Activated CD8-positive, alpha-beta memory T cell treated with anti-CD3 and anti-CD28 coated beads, Interleukin-2, amount 10 ng/mL, durations not matched to agents 7 days and 5 days (primary cell): Measurements from ENCODE around the gene EIF3D. TPM values are rescaled to one million over a fixed set of nuclear protein-coding genes. Genes with fewer than 3 reads are reported as not detected.
A peak's percentile ranks its signal among the peaks of the same experiment; 100 is the strongest.

ENCODE experiments used
- ATAC-seq: fragments of 150-1000 bp; cut with Tn5 transposase; one replicate; pipeline ENCODE4 v1.10.0; 2021; ENCODE audit warnings: moderate library complexity
- CTCF ChIA-PET: fragments of 350-600 bp; sonication (Branson Sonifier 250); formaldehyde crosslinking; loops from one replicate; lab custom pipeline; 2021; ENCODE audit warnings: antibody characterized with exemption; lab: Charles Lee
- DNase-seq: peaks from one replicate; pipeline ENCODE4 v3.0.0-alpha.2; 2020
- H3K27ac Mint-ChIP-seq: one replicate; pipeline ENCODE4 v1.8.0; 2021; ENCODE audit warnings: mild to moderate bottlenecking, mixed read lengths
- H3K27me3 Mint-ChIP-seq: one replicate; pipeline ENCODE4 v1.8.0; 2021; ENCODE audit warnings: mixed read lengths
- H3K36me3 Mint-ChIP-seq: one replicate; pipeline ENCODE4 v1.8.0; 2021; ENCODE audit warnings: mild to moderate bottlenecking, mixed read lengths
- H3K4me1 Mint-ChIP-seq: one replicate; pipeline ENCODE4 v1.8.0; 2021; ENCODE audit warnings: mixed read lengths
- H3K4me3 Mint-ChIP-seq: one replicate; pipeline ENCODE4 v1.8.0; 2021; ENCODE audit warnings: mild to moderate bottlenecking, moderate library complexity, mixed read lengths
- H3K9me3 Mint-ChIP-seq: one replicate; pipeline ENCODE4 v1.8.0; 2022; ENCODE audit warnings: low read depth, mixed read lengths
- total RNA-seq, 2 experiments: library from RNA; stranded (reverse); gene quantifications; one replicate each; pipeline ENCODE4 v1.2.3, GENCODE V29; 2021

The EIF3D gene
- total RNA-seq, 2 experiments from 2014 or later = 205 to 232 TPM

DNA sequence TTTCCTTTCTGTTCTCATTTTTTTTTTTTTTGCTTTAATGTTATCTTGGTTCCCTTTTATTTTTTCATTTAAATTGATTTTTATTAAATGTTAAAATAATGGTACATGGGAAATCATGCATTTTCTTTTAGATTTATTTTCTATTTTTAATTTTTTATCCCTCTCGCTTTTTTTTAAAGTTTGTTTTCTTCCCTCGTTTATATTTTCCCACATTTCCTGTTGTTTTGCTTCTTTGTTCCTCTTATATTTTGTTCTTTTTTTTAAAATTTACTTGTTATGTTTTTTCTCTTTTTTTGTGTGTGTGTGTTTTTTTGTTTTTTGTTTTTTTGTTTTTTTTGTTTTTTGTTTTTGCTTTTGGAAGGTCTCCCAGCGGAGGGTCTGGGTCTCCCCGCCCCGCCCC is 34.9 kb upstream of the EIF3D start:
- CTCF ChIA-PET = no interaction called here

GRCh38 chr22:36563444-36563843 is 34.5 kb upstream of the EIF3D start:
- no peaks in the 10 kb centered on the region for H3K9me3 Mint-ChIP-seq
- CTCF ChIA-PET = no interaction called here
- no peak overlapping the region for H3K27ac Mint-ChIP-seq
- DNase-seq (no peak), ATAC-seq (no peak)
- H3K4me3 Mint-ChIP-seq = no peak overlapping the region
- H3K27me3 Mint-ChIP-seq = peaks cover 44% of the 10 kb centered on the region
- no peaks in the 10 kb centered on the region for H3K36me3 Mint-ChIP-seq
- H3K4me1 Mint-ChIP-seq = no peaks in the 10 kb centered on the region

More for the DNA sequence above, 34.9 kb upstream of the EIF3D start:
- no peaks in the 10 kb centered on the region for H3K4me1 Mint-ChIP-seq
- H3K27ac Mint-ChIP-seq = no peak overlapping the region
- no peaks in the 10 kb centered on the region for H3K36me3 Mint-ChIP-seq
- ATAC-seq (no peak), DNase-seq (no peak)
- no peaks in the 10 kb centered on the region for H3K9me3 Mint-ChIP-seq
- H3K27me3 Mint-ChIP-seq = peaks cover 44% of the 10 kb centered on the region
- no peak overlapping the region for H3K4me3 Mint-ChIP-seq

DNA sequence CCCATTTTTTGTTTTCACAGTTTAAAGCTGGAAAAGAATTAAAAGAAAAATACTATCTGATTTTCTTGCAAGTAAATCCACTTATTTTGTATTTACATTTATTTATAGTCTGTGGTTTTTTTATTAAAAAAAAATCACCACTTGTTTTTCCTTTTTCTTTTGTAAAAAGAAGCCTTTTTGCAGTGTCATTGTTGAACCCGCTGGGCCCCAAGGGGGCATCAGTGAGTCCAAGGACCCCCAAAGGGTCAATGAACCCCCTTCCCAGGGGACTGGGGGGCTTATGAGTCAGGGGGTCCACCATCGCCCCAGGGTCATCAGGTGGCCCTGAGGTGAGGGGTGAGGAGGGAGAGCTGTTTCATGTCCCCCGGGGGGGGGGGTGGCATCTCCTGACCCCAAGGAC is 34.0 kb upstream of the EIF3D start:
- no peaks in the 10 kb centered on the region for H3K4me1 Mint-ChIP-seq
- H3K27me3 Mint-ChIP-seq = peaks cover 43% of the 10 kb centered on the region
- no peak overlapping the region for H3K4me3 Mint-ChIP-seq
- no peak for ATAC-seq
- CTCF ChIA-PET = no interaction called here
- no peak for DNase-seq
- H3K9me3 Mint-ChIP-seq = no peaks in the 10 kb centered on the region
- H3K36me3 Mint-ChIP-seq = no peaks in the 10 kb centered on the region
- no peak overlapping the region for H3K27ac Mint-ChIP-seq

- Mint-ChIP-seq H3K9me3 (no peaks in the 10 kb centered on the region), H3K4me3 (no peak overlapping the region), H3K36me3 (no peaks in the 10 kb centered on the region), H3K4me1 (no peaks in the 10 kb centered on the region), H3K27me3 (peaks cover 41% of the 10 kb centered on the region), H3K27ac (no peak overlapping the region)
- DNase-seq (no peak), ATAC-seq (no peak)
- CTCF ChIA-PET = no interaction called here
Observed at GRCh38 chr22:36562261-36562835, 33.4 kb upstream of the EIF3D start.

GRCh38 chr22:36561291-36561811 is 32.4 kb upstream of the EIF3D start:
- CTCF ChIA-PET = interaction anchor here (1.3 kb wide), 1 partner anchor 14 kb away, joined by 3 read pairs; no protein-coding TSS in a partner anchor
- Mint-ChIP-seq H3K4me3 (no peak overlapping the region), H3K9me3 (no peaks in the 10 kb centered on the region), H3K27ac (no peak overlapping the region), H3K36me3 (no peaks in the 10 kb centered on the region), H3K4me1 (no peaks in the 10 kb centered on the region), H3K27me3 (peaks cover 35% of the 10 kb centered on the region)
- DNase-seq (no peak), ATAC-seq (no peak)

DNA sequence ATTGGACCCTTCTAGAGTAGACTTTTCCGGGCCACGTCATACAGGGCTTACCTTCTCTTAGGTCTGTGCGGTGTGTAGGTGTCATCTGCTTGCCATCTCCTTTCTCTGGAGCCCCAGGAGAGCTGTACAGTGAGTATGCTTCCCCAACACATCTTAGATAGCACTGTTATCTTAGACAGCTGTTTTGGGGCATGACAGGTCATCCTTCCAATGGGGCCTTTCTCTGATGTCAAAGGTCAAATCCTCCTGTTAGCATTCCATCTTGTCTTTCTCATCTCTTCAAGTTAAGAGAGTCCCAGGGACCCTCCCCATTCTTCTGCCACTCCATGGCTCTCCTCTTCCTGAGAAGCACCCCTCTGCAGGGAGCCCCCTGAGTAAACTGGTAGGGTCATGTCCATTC is 31.0 kb upstream of the EIF3D start:
- no peak for ATAC-seq
- Mint-ChIP-seq H3K9me3 (no peaks in the 10 kb centered on the region), H3K4me1 (no peaks in the 10 kb centered on the region), H3K27ac (no peak overlapping the region), H3K4me3 (no peak overlapping the region), H3K27me3 (peaks cover 24% of the 10 kb centered on the region), H3K36me3 (no peaks in the 10 kb centered on the region)
- CTCF ChIA-PET = no interaction called here
- DNase-seq = no peak

DNA sequence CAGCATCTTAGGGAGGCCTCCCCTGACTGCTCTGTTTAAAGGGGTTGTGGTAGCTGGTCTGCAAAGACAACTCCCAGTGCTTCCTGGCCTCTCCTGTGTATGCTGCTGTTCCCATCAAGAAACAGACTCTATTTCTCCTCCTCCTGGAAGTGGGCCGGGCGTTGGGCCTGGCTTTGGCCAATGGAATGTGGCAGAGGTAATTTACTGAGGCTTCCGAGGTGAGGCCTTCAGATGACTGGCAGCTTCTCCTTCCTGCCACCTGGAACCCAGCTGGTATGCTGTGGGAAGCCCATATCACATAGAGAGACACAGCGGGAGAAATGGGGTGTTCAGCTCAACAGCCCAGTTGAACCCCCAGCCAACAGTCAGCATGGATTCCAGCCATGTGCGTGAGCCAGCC is 25.1 kb upstream of the EIF3D start:
- Mint-ChIP-seq H3K9me3 (no peaks in the 10 kb centered on the region), H3K36me3 (no peaks in the 10 kb centered on the region), H3K27me3 (peaks cover 23% of the 10 kb centered on the region), H3K4me1 (peaks cover 2% of the 10 kb centered on the region), H3K4me3 (no peak overlapping the region), H3K27ac (no peak overlapping the region)
- ATAC-seq (no peak), DNase-seq (no peak)
- CTCF ChIA-PET = interaction anchor here (1.5 kb wide), 1 partner anchor 9 kb away, joined by 4 read pairs; no protein-coding TSS in a partner anchor

GRCh38 chr22:36552289-36552688 is 23.3 kb upstream of the EIF3D start:
- peaks cover 7% of the 10 kb centered on the region for H3K4me1 Mint-ChIP-seq
- H3K27ac Mint-ChIP-seq = no peak overlapping the region
- DNase-seq (no peak), ATAC-seq (no peak)
- H3K9me3 Mint-ChIP-seq = no peaks in the 10 kb centered on the region
- H3K4me3 Mint-ChIP-seq = no peak overlapping the region
- CTCF ChIA-PET = interaction anchor here (1.2 to 1.4 kb wide), 2 partner anchors 304 to 425 kb away, joined by 4 read pairs; no protein-coding TSS in a partner anchor
- H3K36me3 Mint-ChIP-seq = no peaks in the 10 kb centered on the region
- H3K27me3 Mint-ChIP-seq = peaks cover 23% of the 10 kb centered on the region

DNA sequence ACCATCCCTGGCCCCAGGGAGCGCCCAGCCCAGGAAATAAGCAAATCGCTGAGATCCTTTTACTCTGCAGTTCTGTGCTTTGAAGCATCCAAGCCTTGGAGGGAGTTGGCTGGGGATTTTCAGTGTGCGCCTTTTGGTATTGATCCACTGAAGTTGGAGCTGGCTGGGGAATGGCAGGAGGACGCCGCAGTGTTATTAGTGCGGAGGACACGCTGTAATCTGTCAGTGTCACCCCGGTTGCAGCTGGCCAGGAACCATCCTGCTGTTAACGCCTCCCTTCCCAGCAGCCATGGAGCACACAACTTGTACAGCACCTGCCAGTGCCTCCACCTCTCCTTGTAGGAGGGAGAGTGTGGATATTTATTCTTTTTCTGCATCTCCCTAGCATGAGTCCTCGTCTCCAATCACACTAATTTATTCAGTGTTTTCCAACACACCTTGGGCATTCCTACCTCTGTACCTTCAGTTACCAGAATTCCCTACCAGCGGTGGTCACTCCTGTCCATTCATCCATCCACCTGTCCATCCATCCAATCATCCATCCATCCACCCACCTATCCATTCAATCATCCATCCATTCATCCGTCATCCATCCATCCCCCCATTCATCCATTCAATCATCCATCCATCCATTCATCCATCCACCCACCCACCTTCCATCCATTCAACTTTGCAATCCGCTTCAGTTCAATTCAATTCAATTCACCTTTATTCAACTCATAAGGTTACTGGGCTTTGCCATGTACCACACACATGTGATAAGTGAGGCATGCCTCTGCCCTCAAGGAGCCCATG is 21.9 kb upstream of the EIF3D start:
- Mint-ChIP-seq H3K36me3 (no peaks in the 10 kb centered on the region), H3K4me3 (no peak overlapping the region), H3K27ac (no peak overlapping the region), H3K9me3 (no peaks in the 10 kb centered on the region), H3K27me3 (peaks cover 31% of the 10 kb centered on the region), H3K4me1 (peaks cover 18% of the 10 kb centered on the region)
- DNase-seq = no peak
- no peak for ATAC-seq
- CTCF ChIA-PET = interaction anchor here (0.6 kb wide), 1 partner anchor 20 kb away, joined by 3 read pairs; no protein-coding TSS in a partner anchor

- no peak for ATAC-seq
- no peaks in the 10 kb centered on the region for H3K36me3 Mint-ChIP-seq
- H3K9me3 Mint-ChIP-seq = no peaks in the 10 kb centered on the region
- CTCF ChIA-PET = interaction anchor here (0.7 kb wide), 1 partner anchor 72 kb away, joined by 3 read pairs; no protein-coding TSS in a partner anchor
- H3K27me3 Mint-ChIP-seq = peaks cover 28% of the 10 kb centered on the region
- no peak for DNase-seq
- no peak overlapping the region for H3K27ac Mint-ChIP-seq
- no peak overlapping the region for H3K4me3 Mint-ChIP-seq
- H3K4me1 Mint-ChIP-seq = peaks cover 34% of the 10 kb centered on the region
Observed at GRCh38 chr22:36549033-36549432, 20.1 kb upstream of the EIF3D start.

- no peaks in the 10 kb centered on the region for H3K9me3 Mint-ChIP-seq
- CTCF ChIA-PET = no interaction called here
- peaks cover 26% of the 10 kb centered on the region for H3K27me3 Mint-ChIP-seq
- no peak overlapping the region for H3K4me3 Mint-ChIP-seq
- H3K4me1 Mint-ChIP-seq = peaks cover 34% of the 10 kb centered on the region
- DNase-seq (no peak), ATAC-seq (no peak)
- H3K36me3 Mint-ChIP-seq = no peaks in the 10 kb centered on the region
- no peak overlapping the region for H3K27ac Mint-ChIP-seq
Observed at GRCh38 chr22:36548606-36549005, 19.6 kb upstream of the EIF3D start.

DNA sequence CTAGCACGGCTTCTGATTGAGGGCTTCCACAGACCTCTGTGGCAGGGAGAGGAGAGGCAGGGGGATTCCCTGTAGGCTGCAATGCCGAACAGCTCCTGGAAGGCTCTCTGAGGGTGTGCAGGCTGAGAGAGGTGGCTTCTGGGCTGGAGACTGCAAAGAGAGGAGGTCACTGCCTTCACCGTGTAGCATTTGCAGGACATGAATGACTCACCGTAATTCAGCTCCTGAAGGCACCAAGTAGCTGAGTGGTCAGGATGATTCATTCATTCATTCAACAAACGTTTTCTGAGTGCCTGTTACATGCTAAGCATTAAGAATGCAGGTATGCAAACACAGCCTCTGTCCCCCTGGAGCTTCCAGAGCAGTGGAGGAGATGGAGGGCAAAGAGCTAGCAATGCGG is 18.0 kb upstream of the EIF3D start:
- Mint-ChIP-seq H3K4me1 (peaks cover 40% of the 10 kb centered on the region), H3K4me3 (no peak overlapping the region), H3K9me3 (no peaks in the 10 kb centered on the region), H3K27me3 (peaks cover 17% of the 10 kb centered on the region), H3K27ac (no peak overlapping the region), H3K36me3 (no peaks in the 10 kb centered on the region)
- no peak for DNase-seq
- ATAC-seq = peak; percentile 50
- CTCF ChIA-PET = interaction anchor here (1.0 to 4.5 kb wide), 6 partner anchors 14 to 473 kb away, joined by 3 to 17 read pairs (median 4); partner anchors contain the start of genes MPST and TST

- peaks cover 14% of the 10 kb centered on the region for H3K27me3 Mint-ChIP-seq
- DNase-seq = peak; percentile 55
- CTCF ChIA-PET = interaction anchor here (1.0 to 4.5 kb wide), 6 partner anchors 15 to 473 kb away, joined by 3 to 17 read pairs (median 4); partner anchors contain the start of genes MPST and TST
Observed at GRCh38 chr22:36546092-36546804, 17.3 kb upstream of the EIF3D start.

More at GRCh38 chr22:36546092-36546804, 17.3 kb upstream of the EIF3D start:
- Mint-ChIP-seq H3K27ac (no peak overlapping the region), H3K9me3 (no peaks in the 10 kb centered on the region), H3K4me3 (no peak overlapping the region), H3K4me1 (peaks cover 45% of the 10 kb centered on the region), H3K36me3 (no peaks in the 10 kb centered on the region)
- no peak for ATAC-seq
